Superior temporal gyrus (tissue), 1 donor: ENCODE data around the gene SPDL1.

Experiments used
- DNase-seq: peaks from one replicate; pipeline ENCODE4 v3.0.0-alpha.2; 2016; ENCODE audit errors: extremely low spot score

SPDL1 gene

DNA sequence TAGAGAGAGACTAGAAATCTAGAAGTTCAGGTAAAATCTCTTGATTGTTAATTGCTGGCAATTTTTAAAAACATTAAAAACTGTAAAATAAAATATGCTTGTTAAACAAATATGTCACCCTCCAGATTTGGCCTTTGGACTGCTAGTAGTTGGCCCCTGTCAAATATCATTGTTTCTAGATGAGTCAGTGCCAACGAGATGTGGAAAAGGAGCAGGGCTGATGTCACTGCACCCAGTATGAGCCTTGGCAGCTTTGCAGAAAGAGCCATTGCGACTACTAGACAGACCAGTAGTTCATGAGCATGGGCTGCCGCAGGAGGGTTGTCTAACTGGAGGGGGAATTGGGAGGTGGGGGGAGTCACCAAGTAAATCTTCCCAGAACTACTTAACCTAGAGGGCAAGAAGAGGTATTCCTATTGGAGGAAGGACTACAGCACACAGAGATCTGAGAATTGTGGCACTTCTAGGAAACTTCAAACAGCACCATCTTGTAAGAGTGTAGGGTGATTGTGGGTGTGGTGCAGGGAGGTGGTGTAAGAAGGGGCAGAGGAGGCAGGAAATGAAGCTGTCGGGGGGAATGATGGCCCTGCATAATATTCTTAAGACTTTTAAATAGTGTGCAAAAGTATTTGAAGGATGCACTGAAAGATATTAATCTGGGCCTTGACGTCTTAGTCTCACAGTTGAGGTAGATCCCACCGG, 46.4 kb downstream of the SPDL1 start:
- DNase-seq: no peak

DNA sequence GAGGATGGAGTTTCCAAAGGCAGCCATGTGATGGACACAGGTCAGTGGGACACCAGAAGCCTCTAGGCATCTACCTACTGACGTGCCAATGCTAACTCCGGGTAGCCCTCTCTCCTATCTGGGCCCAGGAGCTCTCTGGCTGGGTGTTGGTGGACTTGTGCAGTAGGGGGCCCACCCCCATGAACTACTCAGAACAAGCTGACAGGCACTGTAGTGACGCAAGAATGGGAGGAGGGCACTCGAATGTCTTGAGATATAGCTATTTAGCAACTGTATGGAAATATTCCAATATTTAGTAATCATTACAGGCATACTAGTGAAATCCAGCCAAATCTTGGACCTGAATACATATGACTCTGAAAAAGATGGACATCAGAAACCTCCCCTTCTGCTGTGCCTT, 47.8 kb downstream of the SPDL1 start:
- no peak for DNase-seq

DNA sequence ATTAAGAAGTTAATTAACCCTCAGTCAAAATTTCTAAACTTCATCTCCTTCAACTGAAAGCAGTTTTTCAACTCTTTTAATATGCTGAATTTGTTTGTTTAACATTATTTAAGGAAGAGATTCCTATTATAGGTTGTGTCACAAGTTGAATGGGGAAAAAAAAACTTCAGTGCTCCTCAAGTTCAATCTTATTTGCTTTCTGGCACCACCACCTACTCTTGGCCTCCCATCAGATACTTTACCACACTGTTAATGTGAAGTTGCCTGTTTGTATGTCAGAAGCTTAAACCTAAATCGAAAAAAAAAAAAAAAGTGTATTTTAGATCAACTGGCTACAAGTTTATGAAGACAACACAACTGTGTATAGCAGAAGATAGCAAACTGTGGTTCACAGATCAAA, 49.4 kb downstream of the SPDL1 start:
- DNase-seq: no peak

DNA sequence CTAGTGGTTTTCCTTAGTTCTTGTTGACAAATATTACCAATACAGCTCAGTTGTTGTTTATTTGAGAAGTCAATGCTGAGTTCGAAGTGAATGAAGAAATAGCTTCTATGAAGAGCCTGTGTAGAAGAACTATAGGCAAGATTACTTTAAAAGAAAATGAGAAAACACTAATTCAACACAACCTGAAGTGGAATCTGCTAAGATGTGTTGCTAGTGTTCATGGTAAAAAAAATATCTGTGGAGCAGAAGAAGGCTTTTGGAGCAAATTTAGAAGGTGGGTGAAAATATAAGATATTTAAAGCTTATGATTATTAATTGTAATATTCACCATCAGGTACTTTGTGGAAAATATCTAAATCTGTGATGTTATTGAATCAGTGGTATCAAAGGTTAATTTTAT, 51.0 kb downstream of the SPDL1 start:
- DNase-seq: no peak

DNA sequence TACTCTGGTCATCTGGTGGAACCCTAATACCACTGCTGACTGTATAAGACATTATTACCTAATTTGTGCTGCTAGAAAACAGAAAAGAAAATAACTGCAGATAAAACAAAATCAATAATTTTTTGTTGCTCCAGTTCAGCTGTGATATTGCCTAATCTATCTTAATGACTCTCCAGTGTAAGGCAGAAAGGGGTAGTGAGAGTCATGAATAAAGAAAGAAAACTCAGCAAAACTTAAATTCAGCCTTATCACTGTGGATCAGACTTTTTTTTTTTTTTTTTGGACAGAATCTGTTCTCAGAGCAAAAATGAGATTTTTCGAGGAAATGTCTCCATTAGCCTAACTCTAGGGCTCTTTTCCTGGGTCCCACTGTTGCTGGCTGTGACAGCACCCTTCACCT, 52.4 kb downstream of the SPDL1 start:
- DNase-seq: no peak

- no peak for DNase-seq
These were observed 53.0 kb downstream of the SPDL1 start for GRCh38 chr5:169636477-169637084.

DNA sequence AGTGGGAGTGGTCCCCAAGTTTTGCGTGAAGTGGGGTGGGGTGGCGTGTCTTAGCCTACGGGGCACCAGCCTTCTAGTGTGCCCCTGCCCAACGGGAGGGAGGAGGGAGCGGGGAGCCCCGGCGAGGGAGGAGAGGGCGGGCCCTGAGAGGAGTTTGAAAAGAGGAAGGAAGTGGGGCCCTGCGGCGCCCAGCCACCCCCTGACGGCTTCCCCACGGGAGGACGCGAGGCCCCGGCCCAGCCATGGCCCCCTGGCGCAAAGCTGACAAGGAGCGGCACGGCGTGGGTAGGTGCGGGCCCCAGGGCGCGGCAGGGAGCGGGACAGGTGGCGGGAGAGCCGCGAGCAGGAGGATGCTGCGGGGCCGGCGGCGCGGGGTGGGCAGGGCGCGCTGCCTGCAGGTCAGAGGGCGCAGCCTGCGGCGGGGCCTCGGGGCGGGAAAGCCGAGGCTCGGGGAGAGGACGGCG, 53.5 kb downstream of the SPDL1 start, which contains the start of gene DOCK2:
Gene DOCK2 (plus strand): TSS at position 191 of the 464 bp plus-strand sequence. CDS start 52 bp downstream, at position 243.
- DNase-seq: no peak

- no peak for DNase-seq
These were observed 54.1 kb downstream of the SPDL1 start for GRCh38 chr5:169637549-169638121.

DNA sequence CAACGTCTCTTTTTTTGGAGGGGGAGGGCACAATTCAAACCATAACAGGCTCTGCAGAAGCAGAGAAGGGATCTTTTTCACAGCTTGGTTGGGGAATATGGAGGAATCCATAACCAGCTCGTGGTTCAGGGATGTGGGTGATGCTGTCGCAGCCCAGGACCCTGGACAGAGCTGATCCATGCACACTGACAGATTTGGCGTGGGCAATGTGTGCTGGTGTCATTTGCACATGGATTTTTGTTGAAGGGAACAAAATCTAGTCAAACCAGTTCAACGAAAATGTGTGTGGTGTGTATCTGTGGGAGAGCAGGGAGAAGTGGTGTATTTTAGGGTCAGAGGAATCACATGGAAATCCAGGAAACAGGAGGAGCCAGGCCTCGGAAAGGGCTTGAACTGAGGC, 57.7 kb downstream of the SPDL1 start:
- DNase-seq: no peak

- DNase-seq: no peak
These were observed 63.3 kb downstream of the SPDL1 start for GRCh38 chr5:169646856-169647255.

DNA sequence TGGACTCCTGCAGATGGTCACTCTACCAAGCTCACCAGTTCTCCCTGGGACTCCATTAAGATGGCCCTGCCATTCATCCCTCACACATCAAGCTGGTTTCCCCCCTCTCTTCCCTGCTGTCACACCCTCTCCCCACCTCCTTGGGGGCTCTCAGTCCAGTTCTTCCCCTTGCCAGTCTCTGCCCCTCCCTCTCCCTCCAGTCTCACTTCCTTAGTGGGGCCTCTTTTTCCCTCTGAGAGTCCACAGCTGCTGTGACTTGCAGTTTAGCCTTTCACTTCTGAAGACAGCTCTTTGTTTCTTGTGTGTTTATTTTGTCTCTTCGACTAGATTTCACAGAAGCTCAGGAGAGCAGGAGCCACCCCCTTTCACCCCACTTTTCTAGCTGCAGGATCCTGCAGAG, 64.0 kb downstream of the SPDL1 start:
- no peak for DNase-seq

DNA sequence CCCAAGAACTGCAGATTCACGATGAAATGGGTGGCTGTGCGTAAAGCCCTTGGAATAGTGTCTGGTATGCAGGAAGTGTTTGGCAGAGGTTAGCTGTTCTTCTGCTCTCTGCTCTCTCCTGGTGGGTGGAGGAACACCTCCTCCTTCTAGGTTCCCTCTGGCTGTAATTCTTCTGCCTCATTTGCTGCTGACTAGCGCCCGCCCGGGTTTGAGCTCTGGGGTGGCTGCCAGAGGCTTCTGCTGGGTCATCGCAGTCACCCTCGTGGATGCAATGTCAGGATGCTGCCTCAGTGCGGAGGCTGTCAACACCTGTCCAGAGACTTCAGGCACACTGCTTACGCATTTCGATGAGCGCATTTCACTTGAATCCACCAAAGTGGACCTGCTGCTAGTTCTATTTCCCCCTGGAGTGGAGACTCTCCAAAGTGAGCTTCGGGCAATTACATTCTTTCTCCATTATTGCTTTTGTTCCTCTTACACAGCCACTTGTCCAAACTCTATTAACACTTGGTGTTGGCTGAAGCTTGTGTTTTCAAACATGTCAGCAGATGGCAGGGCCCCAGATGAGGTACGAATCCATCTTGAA, 65.2 kb downstream of the SPDL1 start:
- DNase-seq: no peak

DNA sequence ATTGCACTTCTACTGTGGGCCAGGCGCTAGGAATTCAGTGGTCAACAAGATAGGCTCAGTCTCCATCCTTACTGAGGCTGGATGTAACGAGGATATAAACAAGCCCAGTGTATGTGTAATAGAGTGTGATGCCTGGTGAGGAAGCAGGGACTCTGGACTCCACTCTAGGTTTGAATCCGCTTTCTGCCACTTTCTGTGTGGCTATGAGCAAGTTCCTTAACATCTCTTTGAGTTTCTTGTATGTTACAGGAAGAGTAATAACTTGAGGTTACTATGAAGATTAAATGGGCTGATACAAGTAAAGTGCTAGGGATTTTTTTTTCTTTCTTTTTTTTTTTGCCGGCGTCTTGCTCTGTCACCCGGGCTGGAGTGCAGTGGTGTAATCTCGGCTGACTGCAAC, 65.9 kb downstream of the SPDL1 start:
- DNase-seq: no peak

GRCh38 chr5:169650701-169651331, 67.2 kb downstream of the SPDL1 start:
- no peak for DNase-seq

DNA sequence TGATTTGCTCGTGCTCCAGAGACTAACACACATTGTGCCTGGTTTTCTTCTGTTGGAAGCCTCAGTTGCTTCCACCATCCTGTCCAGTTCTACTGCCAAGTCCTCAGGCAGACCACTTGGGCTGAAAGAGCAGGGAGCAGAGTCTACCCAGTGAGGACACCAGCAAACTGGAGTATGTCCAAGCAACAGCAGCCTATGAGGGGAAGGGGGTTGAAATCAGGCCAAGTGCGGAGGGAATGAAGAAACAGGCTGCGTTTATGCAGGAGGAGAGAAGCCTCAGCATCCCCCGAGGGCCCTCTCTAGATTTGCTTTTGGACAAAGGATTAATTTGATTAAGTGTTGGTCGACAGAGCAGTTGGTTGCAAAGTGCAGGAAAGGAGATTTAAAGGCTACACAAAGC, 68.0 kb downstream of the SPDL1 start:
- no peak for DNase-seq

GRCh38 chr5:169652057-169652456, 68.5 kb downstream of the SPDL1 start:
- DNase-seq: no peak

DNA sequence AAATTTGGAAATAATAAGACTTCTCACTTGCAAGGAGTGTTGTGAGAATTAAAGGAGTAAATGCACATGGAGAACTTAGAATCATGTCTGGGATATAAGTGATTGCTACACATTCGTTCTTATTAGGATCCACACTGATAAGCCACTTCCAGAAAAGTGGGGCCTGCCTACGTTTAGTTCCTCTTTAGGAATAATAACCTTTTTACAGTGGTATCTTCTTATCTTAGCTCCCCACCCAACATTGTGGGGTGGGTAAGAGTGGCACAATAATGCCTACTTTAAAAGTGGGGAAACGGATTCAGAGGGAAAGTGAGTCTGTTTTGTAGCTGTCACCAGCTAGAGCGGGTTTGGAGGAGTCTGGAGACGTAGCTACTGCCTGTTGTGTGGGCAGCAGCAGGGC, 69.5 kb downstream of the SPDL1 start:
- no peak for DNase-seq
